GM18508 (cell line): Measurements from ENCODE around the gene STUB1.
"Not testable (repeated sequence)": the region's sequence is repeated elsewhere in the genome, so short reads cannot be mapped to it uniquely, and the experiment has no call there.

Experiments
- ATAC-seq: cut with Tn5 transposase; IDR thresholded peaks from one replicate; pipeline ENCODE4 v1.9.1; 2021; ENCODE audit warnings: moderate number of reproducible peaks; ENCODE audit not compliant: insufficient read depth, unreplicated experiment

The STUB1 gene

GRCh38 chr16:709566-710499, 29.6 kb downstream of the STUB1 start:
- no peak for ATAC-seq

- no peak for ATAC-seq
Observed at GRCh38 chr16:710500-711075, 30.4 kb downstream of the STUB1 start.

- no peak for ATAC-seq
Observed at GRCh38 chr16:711084-711483, 30.9 kb downstream of the STUB1 start.

- no peak for ATAC-seq
Observed at GRCh38 chr16:711548-712320, 31.5 kb downstream of the STUB1 start.

GRCh38 chr16:712740-713250, 32.6 kb downstream of the STUB1 start:
- not testable (repeated sequence) for ATAC-seq

GRCh38 chr16:714079-714478, 33.9 kb downstream of the STUB1 start:
- ATAC-seq: no peak

- ATAC-seq: no peak
Observed at GRCh38 chr16:714558-715476, 34.6 kb downstream of the STUB1 start, which contains the start of gene METRN. METRN (plus strand) TSS chr16:715118; CDS start chr16:715290, 172 bp downstream.

GRCh38 chr16:715477-716199, 35.4 kb downstream of the STUB1 start:
- ATAC-seq: no peak

GRCh38 chr16:716200-716568, 36.0 kb downstream of the STUB1 start:
- no peak for ATAC-seq

GRCh38 chr16:716768-717325, 36.6 kb downstream of the STUB1 start:
- no peak for ATAC-seq

GRCh38 chr16:717450-718245, 37.4 kb downstream of the STUB1 start:
- no peak for ATAC-seq

- no peak for ATAC-seq
Observed at GRCh38 chr16:718389-718788, 38.2 kb downstream of the STUB1 start.

- no peak for ATAC-seq
Observed at GRCh38 chr16:718922-719321, 38.7 kb downstream of the STUB1 start.

GRCh38 chr16:719815-720446, 39.7 kb downstream of the STUB1 start:
- ATAC-seq: no peak

- ATAC-seq: no peak
Observed at GRCh38 chr16:720447-720989, 40.3 kb downstream of the STUB1 start.

GRCh38 chr16:720990-721764, 41.0 kb downstream of the STUB1 start, which contains the start of gene ANTKMT:
ANTKMT (plus strand) TSS chr16:721146; CDS start chr16:721275, 129 bp downstream.
- no peak for ATAC-seq
